ENCODE results near the gene PSTPIP1.

PSTPIP1 gene

DNA sequence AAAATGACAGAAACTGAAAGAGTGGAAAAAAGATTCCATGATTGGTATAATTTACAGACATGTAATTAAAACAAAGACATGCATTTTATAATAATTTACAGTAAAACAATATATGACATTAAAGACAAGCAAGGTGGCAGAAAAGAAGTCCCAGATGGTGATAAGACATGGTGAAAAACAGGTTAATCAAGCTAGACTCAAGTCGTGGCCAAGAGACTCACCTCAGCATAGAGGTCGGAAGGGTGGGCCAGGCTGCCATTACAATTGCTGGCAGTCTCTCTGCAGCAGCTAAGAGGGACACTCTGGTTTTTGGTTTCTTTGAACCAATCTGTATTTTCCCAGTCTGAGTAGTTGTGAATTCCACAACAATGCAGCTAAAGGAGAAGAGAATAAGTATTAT is 57.6 kb downstream of the PSTPIP1 start:
- DNase-seq: no peak
- TF ChIP-seq POLR2A (IDR thresholded peaks at IDR 0.05; ENCODE audit: low read length): no peak
- no peak for TF ChIP-seq GATA1 (IDR thresholded peaks at IDR 0.05; ENCODE audit: low read depth, low read length)

DNA sequence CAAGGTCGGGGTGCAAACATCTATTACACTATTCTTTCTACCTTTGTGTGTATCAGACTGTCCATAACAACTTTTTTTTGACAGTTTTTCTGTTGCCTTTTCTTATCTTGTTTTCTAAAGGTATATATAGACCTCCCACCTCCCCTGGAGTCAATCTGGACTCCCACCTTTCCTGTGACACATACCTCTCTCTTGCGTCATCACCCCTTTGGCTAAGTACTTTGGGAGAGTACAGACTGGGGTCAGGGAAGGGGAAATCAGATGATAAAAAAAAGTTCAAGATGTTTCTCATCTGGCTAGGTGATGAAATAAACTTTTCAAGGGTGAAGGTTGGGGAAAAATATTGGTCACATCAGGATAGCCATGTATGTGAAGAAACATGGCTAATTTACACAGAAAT is 58.8 kb downstream of the PSTPIP1 start:
- TF ChIP-seq POLR2A (IDR thresholded peaks at IDR 0.05; ENCODE audit: low read length) (no peak), GATA1 (IDR thresholded peaks at IDR 0.05; ENCODE audit: low read depth, low read length) (no peak)
- no peak for DNase-seq

DNA sequence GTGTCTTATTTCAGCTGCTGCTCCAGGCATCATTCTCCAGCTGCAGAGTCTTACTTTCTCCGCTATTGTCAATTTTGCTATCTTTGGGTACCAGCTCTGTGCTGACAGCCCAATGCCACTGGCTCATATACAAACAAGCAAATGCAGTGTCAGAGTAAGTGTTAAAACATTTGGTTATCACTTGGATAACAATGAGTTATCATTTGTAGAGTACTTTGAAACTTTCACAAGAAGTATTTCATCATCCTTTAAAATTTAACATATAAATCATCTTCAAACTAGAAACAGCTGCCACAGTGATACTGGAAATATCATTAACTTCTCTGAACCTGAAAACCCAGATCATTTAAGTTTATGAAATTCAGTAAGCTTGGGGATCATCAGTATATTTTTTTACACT is 62.1 kb downstream of the PSTPIP1 start:
- TF ChIP-seq GATA1 (IDR thresholded peaks at IDR 0.05; ENCODE audit: low read depth, low read length): no peak
- TF ChIP-seq POLR2A (IDR thresholded peaks at IDR 0.05; ENCODE audit: low read length): no peak
- no peak for DNase-seq

DNA sequence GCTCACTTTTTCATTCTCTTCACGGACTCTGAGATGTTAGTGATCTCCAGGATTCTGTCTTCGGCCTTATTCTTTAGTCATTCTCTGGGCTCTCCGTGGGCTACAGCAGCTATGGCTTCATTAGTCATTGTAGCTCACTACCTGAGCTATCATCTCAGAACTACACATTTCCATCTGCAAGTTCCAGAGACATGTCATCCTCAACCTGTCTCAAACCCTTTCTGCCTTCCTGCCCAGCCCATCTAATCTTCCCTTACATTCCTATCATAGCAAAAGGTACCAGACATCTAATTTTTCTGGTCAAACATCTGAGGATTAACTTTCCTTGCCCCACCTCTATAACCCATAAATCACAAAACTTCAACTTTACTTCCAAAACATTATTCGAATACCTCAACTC is 62.8 kb downstream of the PSTPIP1 start:
- no peak for DNase-seq
- no peak for TF ChIP-seq GATA1 (IDR thresholded peaks at IDR 0.05; ENCODE audit: low read depth, low read length)

DNA sequence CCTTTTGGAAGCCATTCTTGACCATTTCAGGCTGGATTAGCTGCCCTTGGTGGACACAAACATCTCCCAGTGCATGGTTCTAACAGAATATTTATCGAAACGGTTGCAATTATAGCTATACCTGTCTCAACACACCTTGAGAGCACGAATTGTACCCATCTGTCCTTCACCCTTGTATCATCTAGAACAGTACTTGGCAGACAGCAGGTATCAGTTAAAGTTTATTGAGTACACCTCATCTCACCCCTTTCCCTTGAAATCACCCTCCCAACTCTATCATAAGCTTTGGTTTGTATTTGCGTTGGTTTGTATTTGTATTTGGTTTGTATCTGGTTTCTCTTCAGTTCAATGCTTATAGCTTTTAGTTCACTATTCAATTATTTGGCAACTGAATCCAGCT is 63.5 kb downstream of the PSTPIP1 start:
- DNase-seq: no peak
- no peak for TF ChIP-seq POLR2A (IDR thresholded peaks at IDR 0.05; ENCODE audit: low read length)
- no peak for TF ChIP-seq GATA1 (IDR thresholded peaks at IDR 0.05; ENCODE audit: low read depth, low read length)

DNA sequence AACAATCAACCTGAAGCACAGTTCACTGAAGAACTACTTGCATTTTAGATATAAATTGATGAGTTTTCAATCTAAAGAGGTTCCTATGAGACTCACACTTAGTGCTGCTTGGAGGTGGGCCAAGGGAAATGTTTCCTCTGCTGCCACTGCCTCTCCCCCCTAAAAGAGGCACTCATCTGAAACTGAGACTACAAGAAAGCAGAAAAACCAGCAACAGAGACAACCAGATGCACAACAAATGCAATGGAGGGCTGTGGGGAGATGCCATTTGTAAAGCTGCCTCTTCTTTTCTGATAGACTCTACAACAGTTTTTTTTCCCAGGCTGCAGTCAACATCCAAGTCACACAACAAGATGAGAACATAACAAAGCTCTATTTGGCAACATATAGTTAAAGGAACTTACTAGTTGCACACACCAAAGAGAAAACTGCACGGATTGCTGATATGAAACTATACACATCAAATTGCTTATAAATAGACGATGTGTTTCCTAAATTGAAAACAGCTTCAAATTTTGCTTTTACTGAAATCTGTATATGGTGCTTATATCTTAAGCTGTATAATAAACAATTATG is 64.9 kb downstream of the PSTPIP1 start:
- DNase-seq: no peak
- no peak for TF ChIP-seq POLR2A (IDR thresholded peaks at IDR 0.05; ENCODE audit: low read length)
- no peak for TF ChIP-seq GATA1 (IDR thresholded peaks at IDR 0.05; ENCODE audit: low read depth, low read length)

DNA sequence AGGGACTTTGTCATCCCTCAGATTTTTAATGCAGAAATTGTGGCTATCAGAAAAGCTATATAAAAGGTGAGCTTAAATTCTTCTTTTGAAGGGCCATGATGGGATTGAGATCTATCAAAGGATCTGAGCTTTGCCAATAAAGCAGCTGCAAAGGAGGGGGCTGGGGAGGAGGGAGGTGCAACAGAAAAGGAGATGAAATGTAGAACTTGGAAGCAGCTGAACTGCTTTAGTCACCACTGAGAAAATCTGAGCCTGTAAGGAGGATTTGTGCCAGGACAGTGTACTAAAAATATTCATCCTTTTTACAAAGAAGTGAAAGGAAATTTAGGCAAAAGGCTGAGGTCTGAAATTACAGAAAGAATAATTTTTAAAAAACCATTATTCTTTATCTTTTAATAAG is 65.6 kb downstream of the PSTPIP1 start:
- DNase-seq: no peak
- TF ChIP-seq GATA1 (IDR thresholded peaks at IDR 0.05; ENCODE audit: low read depth, low read length): no peak
- no peak for TF ChIP-seq POLR2A (IDR thresholded peaks at IDR 0.05; ENCODE audit: low read length)

DNA sequence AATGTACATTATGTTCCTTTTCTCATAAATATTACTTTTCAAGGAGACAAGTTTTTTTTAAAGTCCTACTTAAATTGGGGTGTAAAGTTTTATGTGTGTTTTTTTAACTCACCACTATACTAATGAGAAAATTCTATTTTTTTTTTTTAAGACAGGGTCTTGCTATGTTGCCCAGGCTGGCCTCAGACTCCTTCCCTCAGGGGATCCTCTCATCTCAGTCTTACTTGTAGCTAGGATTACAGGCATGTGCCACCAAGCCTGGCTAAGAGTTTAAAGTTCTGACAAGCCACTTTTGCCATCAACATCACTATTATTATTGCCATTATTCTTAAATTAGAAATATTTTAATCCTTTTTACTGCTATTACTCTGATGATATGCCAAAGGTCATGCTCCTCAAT is 68.3 kb downstream of the PSTPIP1 start:
- no peak for TF ChIP-seq GATA1 (IDR thresholded peaks at IDR 0.05; ENCODE audit: low read depth, low read length)
- no peak for TF ChIP-seq POLR2A (IDR thresholded peaks at IDR 0.05; ENCODE audit: low read length)
- DNase-seq: no peak

DNA sequence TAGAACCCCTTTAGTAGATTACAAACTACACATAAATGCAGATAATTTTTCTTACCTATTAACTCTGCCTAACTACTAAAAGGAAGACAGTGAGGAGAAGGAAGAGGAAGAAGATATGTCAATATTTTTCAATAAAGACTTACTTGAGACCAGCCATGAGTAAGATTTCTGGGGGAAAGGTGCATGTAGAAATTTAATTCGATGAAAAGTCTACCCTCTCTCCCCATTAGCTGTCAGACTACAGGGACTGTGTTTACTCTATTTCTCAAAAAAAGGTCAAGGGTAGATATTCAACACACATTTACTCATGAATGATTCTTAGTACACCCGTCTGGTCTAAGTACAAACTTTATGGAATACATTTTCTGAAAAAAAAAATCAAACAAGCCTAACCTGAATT is 69.1 kb downstream of the PSTPIP1 start:
- no peak for DNase-seq
- TF ChIP-seq POLR2A (IDR thresholded peaks at IDR 0.05; ENCODE audit: low read length) (no peak), GATA1 (IDR thresholded peaks at IDR 0.05; ENCODE audit: low read depth, low read length) (no peak)

DNA sequence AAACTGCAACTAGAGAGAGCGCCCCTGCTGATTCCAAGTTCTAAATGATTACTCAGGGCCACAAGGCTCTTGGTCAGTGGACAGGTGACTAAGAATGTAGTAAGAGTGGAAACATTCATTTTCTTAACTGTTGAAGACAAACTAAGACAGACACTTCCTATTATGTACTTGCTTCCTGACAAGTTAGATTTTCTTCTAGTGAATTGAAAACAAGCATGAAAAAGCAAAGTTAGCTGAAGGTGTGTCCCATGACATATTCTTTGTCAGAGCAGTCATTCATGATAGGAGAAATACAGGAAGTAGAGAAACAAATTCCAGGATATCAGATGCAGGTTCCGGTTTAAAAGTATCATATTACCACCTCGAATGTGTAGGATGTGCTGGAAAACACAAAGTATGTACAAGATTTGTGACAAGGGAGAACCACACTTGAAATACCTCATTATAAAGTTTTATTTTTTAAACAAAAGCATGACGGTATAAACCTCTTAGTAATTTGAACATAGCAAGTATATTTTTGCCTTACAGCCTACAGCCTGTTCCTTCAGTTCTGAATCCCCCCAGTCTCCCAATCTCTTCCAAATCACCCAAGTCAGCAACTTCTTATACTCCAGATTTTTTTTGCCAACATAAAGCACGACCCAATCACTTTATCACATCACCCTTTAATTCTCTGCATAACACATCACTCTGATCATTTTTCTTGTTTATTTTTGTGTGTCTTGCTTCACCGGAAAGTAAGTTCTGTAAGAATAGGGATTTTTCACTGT is 69.8 kb downstream of the PSTPIP1 start:
- DNase-seq: peak in 1 of 2 experiments; percentile 32

DNA sequence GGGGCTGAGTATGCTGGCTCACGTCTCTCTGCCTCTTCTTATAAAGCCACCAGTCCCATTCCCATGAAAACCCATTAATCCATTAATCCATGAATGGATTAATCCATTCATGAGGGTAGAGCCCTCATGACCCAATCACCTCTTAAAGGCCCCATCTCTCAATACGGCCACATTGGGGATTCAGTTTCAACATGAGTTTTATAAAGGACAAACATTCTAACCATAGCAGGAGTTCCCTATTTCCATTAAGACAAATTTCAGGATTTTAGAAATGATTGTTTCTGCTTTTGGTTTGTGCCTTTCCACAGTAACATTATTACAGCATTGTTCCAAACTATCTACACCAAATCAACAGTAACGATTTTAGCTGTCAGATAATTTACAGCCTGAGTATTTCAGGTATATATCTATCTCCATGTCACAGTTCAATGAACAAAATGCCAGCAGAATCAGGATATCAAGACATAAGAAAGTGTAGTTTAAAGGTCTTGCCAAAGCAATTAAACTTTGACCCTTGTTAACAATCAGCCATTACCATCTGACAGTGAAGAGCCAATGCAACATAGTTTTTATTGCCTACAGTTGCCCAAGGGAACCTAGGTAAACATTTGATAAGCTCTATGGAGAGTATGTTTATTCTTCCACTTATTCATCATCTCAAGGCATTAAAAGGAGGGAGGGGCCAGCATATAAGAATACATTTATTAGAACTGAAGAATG is 72.2 kb downstream of the PSTPIP1 start:
- peak; percentile 24 to 48 for DNase-seq
- TF ChIP-seq POLR2A (IDR thresholded peaks at IDR 0.05; ENCODE audit: low read length): no peak
- TF ChIP-seq GATA1 (IDR thresholded peaks at IDR 0.05; ENCODE audit: low read depth, low read length): no peak

More for the DNA sequence above, 69.8 kb downstream of the PSTPIP1 start:
- no peak for TF ChIP-seq POLR2A (IDR thresholded peaks at IDR 0.05; ENCODE audit: low read length)
- no peak for TF ChIP-seq GATA1 (IDR thresholded peaks at IDR 0.05; ENCODE audit: low read depth, low read length)

DNA sequence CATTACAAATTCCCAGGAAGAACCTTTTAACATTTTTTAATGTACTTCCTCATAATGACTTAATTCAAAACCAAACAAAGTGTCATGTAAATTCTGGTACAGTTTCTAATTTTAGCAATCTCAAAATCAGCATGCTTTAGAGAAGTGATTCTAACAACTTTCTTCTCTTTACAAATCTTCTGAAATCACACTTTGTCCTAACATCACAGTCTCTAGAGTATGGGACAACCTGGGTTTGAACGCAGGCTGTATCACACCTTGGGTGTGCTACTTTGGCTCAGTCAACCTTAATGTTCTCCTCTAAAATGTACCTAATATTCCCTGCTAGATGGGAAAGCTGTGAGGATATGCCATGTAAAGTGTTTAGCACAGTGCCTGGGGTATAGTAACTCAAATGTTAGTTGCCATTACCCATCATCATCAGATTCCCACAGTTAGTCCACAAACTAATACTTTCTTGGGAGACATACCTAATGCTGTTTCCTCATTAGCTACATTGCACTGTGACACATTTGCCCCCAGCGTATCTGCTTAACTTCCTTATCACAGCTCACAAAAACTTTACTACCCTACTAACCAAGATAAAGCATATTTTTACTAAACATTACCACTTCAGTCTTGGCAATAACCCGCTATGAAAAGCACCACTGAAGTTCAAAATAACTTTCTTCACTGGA is 72.9 kb downstream of the PSTPIP1 start:
- no peak for TF ChIP-seq POLR2A (IDR thresholded peaks at IDR 0.05; ENCODE audit: low read length)
- no peak for TF ChIP-seq GATA1 (IDR thresholded peaks at IDR 0.05; ENCODE audit: low read depth, low read length)
- peak; percentile 27 to 29 for DNase-seq

DNA sequence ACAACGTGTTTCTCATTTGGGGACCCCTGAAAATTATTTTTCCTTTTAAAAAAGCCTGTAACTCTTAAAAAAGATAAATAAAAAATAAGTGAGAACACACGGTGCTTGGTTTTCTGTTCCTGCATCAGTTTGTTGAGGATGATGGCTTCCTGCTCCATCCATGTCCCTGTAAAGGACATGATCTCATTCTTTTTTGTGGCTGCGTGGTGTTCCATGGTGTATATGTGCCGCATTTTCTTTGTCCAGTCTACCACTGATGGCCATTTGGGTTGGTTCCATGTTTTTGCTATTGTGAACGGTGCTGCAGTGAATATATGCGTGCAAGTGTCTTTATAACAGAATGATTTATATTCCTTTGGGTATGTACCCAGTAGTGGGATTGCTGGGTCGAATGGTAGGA is 73.7 kb downstream of the PSTPIP1 start:
- no peak for TF ChIP-seq GATA1 (IDR thresholded peaks at IDR 0.05; ENCODE audit: low read depth, low read length)
- TF ChIP-seq POLR2A (IDR thresholded peaks at IDR 0.05; ENCODE audit: low read length): no peak

DNA sequence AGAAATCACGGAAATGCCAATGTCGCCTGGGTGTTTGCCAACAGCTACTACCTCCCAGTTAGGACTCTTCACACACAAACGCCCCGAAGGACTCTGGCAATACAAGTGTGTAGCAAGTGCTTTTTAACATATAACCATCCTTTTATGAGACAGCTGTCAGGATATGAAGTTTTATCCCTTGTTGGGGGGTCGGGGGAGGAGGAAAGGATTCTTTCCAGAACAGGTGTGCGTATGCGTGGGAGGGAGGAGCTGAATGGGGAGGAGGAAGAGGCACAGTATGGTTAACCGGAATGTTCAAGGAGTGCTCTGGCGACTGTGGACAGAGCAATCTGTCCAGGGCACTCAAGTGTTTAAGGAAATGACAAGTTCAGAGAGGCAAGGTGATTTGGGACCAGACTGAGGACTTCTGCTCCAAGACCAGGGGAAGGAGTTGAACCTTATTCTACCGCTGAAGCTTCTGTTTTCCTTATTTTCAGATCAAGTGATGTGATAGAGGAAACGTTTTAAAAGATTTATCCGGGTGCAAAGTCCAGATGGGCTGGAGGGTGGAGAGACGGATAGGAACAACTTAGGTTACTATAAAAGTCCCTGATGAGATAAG is 74.7 kb downstream of the PSTPIP1 start:
- DNase-seq: peak; percentile 49 to 64
- no peak for TF ChIP-seq GATA1 (IDR thresholded peaks at IDR 0.05; ENCODE audit: low read depth, low read length)

More for the DNA sequence above, 73.7 kb downstream of the PSTPIP1 start:
- no peak for DNase-seq

All from erythroblast (primary cell).